ENCODE results near the gene SLC9A3.

- no peak for TF ChIP-seq CTCF (IDR thresholded peaks at IDR 0.05; ENCODE audit: low read depth, low read length, poor library complexity, severe bottlenecking)
- no peak for TF ChIP-seq EZH2phosphoT487 (IDR thresholded peaks at IDR 0.05; ENCODE audit: borderline replicate concordance, low read length)
Measured at GRCh38 chr5:514673-515072, 9.6 kb downstream of the SLC9A3 start.
